Neural cell (in vitro differentiated cells): ENCODE results near the gene LRCH1.

Source experiments
- CTCF ChIP-seq: fragments of 450-650 bp; IDR thresholded peaks from 2 replicates; pipeline ENCODE4 v1.5.1; 2014; ENCODE audit warnings: antibody characterized with exemption, mild to moderate bottlenecking, moderate library complexity; ENCODE audit not compliant: poor library complexity, severe bottlenecking
- MXI1 ChIP-seq: fragments of 450-650 bp; conservative IDR thresholded peaks from 2 replicates; pipeline ENCODE4 v1.6.1; 2014; ENCODE audit warnings: antibody characterized with exemption, mild to moderate bottlenecking; ENCODE audit not compliant: poor library complexity, severe bottlenecking
- POLR2AphosphoS5 ChIP-seq: IDR thresholded peaks from 2 replicates; pipeline ENCODE4 v1.6.1; 2012

GRCh38 chr13:46686171-46686570 lies 133.2 kb downstream of the LRCH1 start:
- no peak for TF ChIP-seq MXI1
- no peak for TF ChIP-seq POLR2AphosphoS5
- TF ChIP-seq CTCF: no peak
